GM12878 (cell line): ENCODE data around the gene FGF19. TPM values are rescaled to one million over a fixed set of nuclear protein-coding genes. Genes with fewer than 3 reads are reported as not detected.

ENCODE experiments used
- ATAC-seq: fragments of 200-7000 bp; cut with Tn5 transposase; 3 replicates; pipeline ENCODE4 v1.9.1; 2020; ENCODE audit warnings: mild to moderate bottlenecking, moderate library complexity
- BruUV-seq: library from RNA; stranded (reverse); fragments of 400-500 nt; replicated peaks from 2 replicates; lab custom pipeline; 2021; lab: Mats Ljungman, UMichigan
- CTCF ChIA-PET: fragments of 300-600 bp; sonication (Branson Sonifier 250); formaldehyde crosslinking; extraction: SDS; loops from one replicate; lab custom pipeline; 2021; ENCODE audit warnings: inconsistent platforms; lab: Yijun Ruan, JAX
- POLR2A ChIA-PET: fragments of 350-600 bp; formaldehyde crosslinking; extraction: SDS; loops from one replicate; lab custom pipeline; 2021; ENCODE audit warnings: inconsistent platforms; lab: Charles Lee
- RAD21 ChIA-PET: fragments of 300-600 bp; sonication (Branson Sonifier 250); formaldehyde crosslinking; loops from one replicate; lab custom pipeline; 2023; ENCODE audit warnings: antibody characterized with exemption; ENCODE audit not compliant: unreplicated experiment; lab: Charles Lee
- SMC1A ChIA-PET: fragments of 300-600 bp; sonication (Branson Sonifier 250); formaldehyde crosslinking; loops from one replicate; lab custom pipeline; 2023; ENCODE audit not compliant: unreplicated experiment, uncharacterized antibody; lab: Charles Lee
- DNase-seq: peaks from one replicate; pipeline ENCODE4 v3.0.0-alpha.2; 2011; ENCODE audit warnings: low read depth, low spot score
- FAIRE-seq: peaks from 3 replicates; lab custom pipeline; 2011; peaks lifted over from hg19 to GRCh38; lab: Jason Lieb, UNC
- H2AFZ ChIP-seq: 2 replicates; pipeline ENCODE4 v1.6.0; 2011; ENCODE audit warnings: low read depth, low read length, control low read depth; ENCODE audit not compliant: control insufficient read depth
- H3K27ac ChIP-seq: 2 replicates; pipeline ENCODE4 v1.5.1; 2011; ENCODE audit warnings: control low read depth; ENCODE audit not compliant: control insufficient read depth, insufficient read depth
- H3K27me3 ChIP-seq, 2 experiments: replicated peaks in 1 of 2; 2 replicates each; pipeline versions ENCODE4 v1.6.0 to v1.6.1; 2011; ENCODE audit warnings: low read length in 1 of 2; ENCODE audit not compliant: control insufficient read depth in 2 of 2, insufficient read depth in 2 of 2
- H3K36me3 ChIP-seq, 2 experiments: 2 replicates each; pipeline ENCODE4 v1.5.1; 2011; ENCODE audit warnings: low read length in 1 of 2; ENCODE audit not compliant: control insufficient read depth in 2 of 2, insufficient read depth in 2 of 2
- H3K4me1 ChIP-seq: 2 replicates; pipeline ENCODE4 v1.6.1; 2011; ENCODE audit warnings: mild to moderate bottlenecking, low read length, moderate library complexity, mixed read lengths; ENCODE audit not compliant: control insufficient read depth, insufficient read depth
- H3K4me2 ChIP-seq: 2 replicates; pipeline ENCODE4 v1.6.0; 2011; ENCODE audit warnings: control low read depth; ENCODE audit not compliant: control insufficient read depth, insufficient read depth
- H3K4me3 ChIP-seq: fragments of 200-600 bp; sonication (generic); 2 replicates; pipeline ENCODE4 v1.5.1; 2016
- H3K79me2 ChIP-seq: 2 replicates; pipeline ENCODE4 v1.6.0; 2011; ENCODE audit warnings: low read length; ENCODE audit not compliant: control insufficient read depth, insufficient read depth
- H3K9ac ChIP-seq: 2 replicates; pipeline ENCODE4 v1.8.0; 2011; ENCODE audit warnings: low read length, control low read depth, mixed read lengths; ENCODE audit not compliant: control insufficient read depth, insufficient read depth
- H3K9me3 ChIP-seq: replicated peaks from 3 replicates; pipeline ENCODE4 v1.5.1; 2011; ENCODE audit warnings: mild to moderate bottlenecking, low read length; ENCODE audit not compliant: control insufficient read depth, insufficient read depth
- H4K20me1 ChIP-seq: 2 replicates; pipeline ENCODE4 v1.6.0; 2011; ENCODE audit not compliant: control insufficient read depth, insufficient read depth
- ATF3 ChIP-seq: IDR thresholded peaks from 2 replicates; pipeline ENCODE4 v1.6.1; 2011; ENCODE audit warnings: low read depth, mild to moderate bottlenecking, low read length, moderate library complexity, borderline replicate concordance; ENCODE audit errors: extremely low read depth
- CBX3 ChIP-seq: fragments of 200-600 bp; sonication (generic); IDR thresholded peaks from 2 replicates; pipeline ENCODE4 v1.6.1; 2016; ENCODE audit warnings: low read depth, borderline replicate concordance
- CEBPB ChIP-seq, 2 experiments: fragments of 150-350 bp in 1 of 2; IDR thresholded peaks; 2 replicates each; pipeline ENCODE4 v1.6.1; 2012 to 2014; ENCODE audit warnings: low read depth in 2 of 2, low read length in 2 of 2, borderline replicate concordance in 1 of 2, inconsistent platforms in 1 of 2
- EGR1 ChIP-seq, 2 experiments: IDR thresholded peaks; 1 replicate in 1 of 2; 2 replicates in 1 of 2; pipeline ENCODE4 v1.6.1; 2011 to 2012; ENCODE audit warnings: low read depth in 2 of 2, low read length in 2 of 2, borderline replicate concordance in 1 of 2, mild to moderate bottlenecking in 1 of 2, moderate library complexity in 1 of 2
- FOXK2 ChIP-seq: fragments of 450-650 bp; IDR thresholded peaks from 2 replicates; pipeline ENCODE4 v1.6.1; 2017; ENCODE audit warnings: mild to moderate bottlenecking, moderate library complexity
- GATAD2B ChIP-seq: fragments of 450-650 bp; conservative IDR thresholded peaks from 2 replicates; pipeline ENCODE4 v1.6.1; 2017; ENCODE audit warnings: low read depth, mild to moderate bottlenecking, moderate library complexity
- IKZF2 ChIP-seq, 2 experiments: fragments of 450-650 bp; IDR thresholded peaks; 2 replicates each; pipeline ENCODE4 v1.6.1; 2017; ENCODE audit warnings: mild to moderate bottlenecking in 2 of 2, moderate library complexity in 2 of 2
- IRF3 ChIP-seq: fragments of 450-650 bp; IDR thresholded peaks from 2 replicates; pipeline ENCODE4 v1.6.1; 2014; ENCODE audit warnings: mild to moderate bottlenecking
- NFYA ChIP-seq: IDR thresholded peaks from 2 replicates; pipeline ENCODE4 v1.6.1; 2011; ENCODE audit warnings: low read depth, mild to moderate bottlenecking, low read length, improper control_type of control experiment, borderline replicate concordance
- RB1 ChIP-seq: fragments of 450-650 bp; formaldehyde crosslinking; IDR thresholded peaks from 2 replicates; pipeline ENCODE4 v1.6.1; 2017; ENCODE audit warnings: mild to moderate bottlenecking, borderline replicate concordance
- SMC3 ChIP-seq: IDR thresholded peaks from 2 replicates; pipeline ENCODE4 v1.6.1; 2011; ENCODE audit warnings: low read length, improper control_type of control experiment, borderline replicate concordance
- SREBF2 ChIP-seq: IDR thresholded peaks from 2 replicates; pipeline ENCODE4 v1.6.1; 2012; ENCODE audit warnings: mild to moderate bottlenecking, low read length
- TCF7 ChIP-seq: IDR thresholded peaks from 2 replicates; pipeline ENCODE4 v1.6.1; 2014; ENCODE audit warnings: antibody characterized with exemption, borderline replicate concordance
- YY1 ChIP-seq: IDR thresholded peaks from 2 replicates; pipeline ENCODE4 v1.6.1; 2011; ENCODE audit warnings: low read depth, mild to moderate bottlenecking, low read length
- ZBED1 ChIP-seq: IDR thresholded peaks from 2 replicates; pipeline ENCODE4 v1.6.1; 2016; ENCODE audit warnings: borderline replicate concordance
- ZNF274 ChIP-seq: IDR thresholded peaks from one replicate; pipeline ENCODE4 v1.8.0; 2011; ENCODE audit not compliant: insufficient read length, insufficient read depth
- WGBS: methylation state at CpG from one replicate; pipeline ENCODE4 v1.1.6; 2016; ENCODE audit warnings: low lambda C conversion rate; ENCODE audit not compliant: insufficient replicate concordance, insufficient coverage; ENCODE audit errors: missing lambda C conversion rate; 5-methylcytosine and 5-hydroxymethylcytosine counted together
- in situ Hi-C: fragments of 300-500 bp; cut with MboI; formaldehyde crosslinking; loops from 9 replicates; pipeline ENCODE4 v1.14.3; 2018; ENCODE audit warnings: mixed read lengths
- intact Hi-C: fragments of 100-400 bp; cut with micrococcal nuclease; formaldehyde crosslinking; loops from one replicate; pipeline ENCODE4 v1.14.2; 2022; ENCODE audit not compliant: unreplicated experiment
- polyA plus RNA-seq, 11 experiments: library from polyadenylated mRNA; depleted of rRNA in 4 of 11; unstranded in 6 of 11; stranded (reverse) in 5 of 11; fragments of >200 nt; fragmentation: Nextera tagmentation in 4 of 11; fragmentation: Illumina TruSeq in 1 of 11; extraction: Ambion mirVana in 4 of 11; extraction: Trizol in 1 of 11; gene quantifications; 1 replicate in 1 of 11; 2 replicates in 10 of 11; pipeline versions ENCODE4 v1.2.1 to v1.2.3, GENCODE V29; 2011 to 2016; ENCODE audit warnings: inconsistent platforms in 2 of 11, missing spikeins in 2 of 11, low read depth in 1 of 11
- total RNA-seq, 4 experiments: library from RNA; depleted of rRNA in 3 of 4; stranded (reverse); fragments of >200 nt in 3 of 4; fragmentation: Illumina TruSeq in 1 of 4; extraction: Trizol in 1 of 4; gene quantifications; 2 replicates each; pipeline versions ENCODE4 v1.2.1 to v1.2.3, GENCODE V29; 2013 to 2021
- TF ChIP-seq, protein P1 (sequence below): fragments of 450-650 bp; IDR thresholded peaks from 2 replicates; pipeline ENCODE4 v1.6.1; 2016; ENCODE audit warnings: mild to moderate bottlenecking

The FGF19 gene
- total and polyA plus RNA-seq, 10 of the 15 experiments (the other 5 are each of a cell fraction or from before 2014, with no cell fraction given), result 0.08 TPM; not detected in 9

GRCh38 chr11:69700278-69701140, 3.3 kb downstream of the FGF19 start:
- H3K9ac ChIP-seq, result no peak overlapping the region
- no peaks in the 10 kb centered on the region for H3K79me2 ChIP-seq
- ATAC-seq (no peak), DNase-seq (no peak), FAIRE-seq (no peak)
- ChIA-PET CTCF (no interaction called here), SMC1A (no interaction called here), RAD21 (no interaction called here), POLR2A (no interaction called here)
- H3K27me3 ChIP-seq, result peaks cover 7 to 10% of the 10 kb centered on the region in 2 experiments
- no peaks in the 10 kb centered on the region; the same call in 1 of the 2 replicates for H3K4me1 ChIP-seq
- TF ChIP-seq SREBF2, result no peak
- no peak for TF ChIP-seq NFYA
- TF ChIP-seq GATAD2B, result no peak
- no peak for TF ChIP-seq CBX3
- no peak for TF ChIP-seq ATF3
- TF ChIP-seq EGR1 (IDR thresholded peaks at IDR 0.05; ENCODE audit: borderline replicate concordance in 1 of 2, low read depth in 2 of 2, low read length in 2 of 2), result no peak
- TF ChIP-seq, protein P1, sequence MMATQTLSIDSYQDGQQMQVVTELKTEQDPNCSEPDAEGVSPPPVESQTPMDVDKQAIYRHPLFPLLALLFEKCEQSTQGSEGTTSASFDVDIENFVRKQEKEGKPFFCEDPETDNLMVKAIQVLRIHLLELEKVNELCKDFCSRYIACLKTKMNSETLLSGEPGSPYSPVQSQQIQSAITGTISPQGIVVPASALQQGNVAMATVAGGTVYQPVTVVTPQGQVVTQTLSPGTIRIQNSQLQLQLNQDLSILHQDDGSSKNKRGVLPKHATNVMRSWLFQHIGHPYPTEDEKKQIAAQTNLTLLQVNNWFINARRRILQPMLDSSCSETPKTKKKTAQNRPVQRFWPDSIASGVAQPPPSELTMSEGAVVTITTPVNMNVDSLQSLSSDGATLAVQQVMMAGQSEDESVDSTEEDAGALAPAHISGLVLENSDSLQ, result no peak
- no peak for TF ChIP-seq SMC3
- no peak for TF ChIP-seq FOXK2
- no peak for TF ChIP-seq TCF7
- no peak for TF ChIP-seq CEBPB (IDR thresholded peaks at IDR 0.05; ENCODE audit: borderline replicate concordance in 1 of 2, low read depth in 2 of 2, low read length in 2 of 2)
- no peak for TF ChIP-seq IRF3
- TF ChIP-seq ZNF274, result no peak
- TF ChIP-seq ZBED1, result no peak
- no peak for TF ChIP-seq YY1
- TF ChIP-seq IKZF2 (IDR thresholded peaks at IDR 0.05), result no peak
- TF ChIP-seq RB1, result no peak
- H3K27ac ChIP-seq, result no peak overlapping the region
- intact Hi-C loops (no loop called here), in situ Hi-C loops (no loop called here)
- no peak overlapping the region for H3K4me3 ChIP-seq
- H3K4me2 ChIP-seq, result no peak overlapping the region
- H3K36me3 ChIP-seq, result no peaks in the 10 kb centered on the region
- H3K9me3 ChIP-seq, result no peaks in the 10 kb centered on the region
- 31% methylated on average over 20 of the region's 20 CpGs for WGBS
- BruUV-seq, result no TSS peak
- H2AFZ ChIP-seq, result no peak overlapping the region
- H4K20me1 ChIP-seq, result no peaks in the 10 kb centered on the region
